KMS-11 (cell line): ENCODE data around the gene B9D2.

Source experiments
- H2AFZ ChIP-seq: fragments of 200-600 bp; sonication (generic); 2 replicates; pipeline ENCODE4 v1.6.1; 2016; ENCODE audit warnings: antibody characterized with exemption, mixed run types, low read depth
- H3K27ac ChIP-seq: fragments of 200-600 bp; sonication (generic); 2 replicates; pipeline ENCODE4 v1.6.1; 2016; ENCODE audit warnings: mild to moderate bottlenecking, mixed run types
- H3K27me3 ChIP-seq: fragments of 200-600 bp; sonication (generic); 2 replicates; pipeline ENCODE4 v1.6.1; 2017; ENCODE audit warnings: mild to moderate bottlenecking, low read depth, mixed run types, moderate library complexity; ENCODE audit not compliant: insufficient read depth
- H3K36me3 ChIP-seq: fragments of 200-600 bp; sonication (generic); 2 replicates; pipeline ENCODE4 v1.6.1; 2017; ENCODE audit warnings: mild to moderate bottlenecking, mixed run types; ENCODE audit not compliant: insufficient read depth
- H3K4me1 ChIP-seq: fragments of 200-600 bp; sonication (generic); 2 replicates; pipeline ENCODE4 v1.6.1; 2016; ENCODE audit warnings: mild to moderate bottlenecking, low read depth, mixed run types; ENCODE audit not compliant: poor library complexity, severe bottlenecking
- H3K4me2 ChIP-seq: fragments of 200-600 bp; sonication (generic); 2 replicates; pipeline ENCODE4 v1.7.0; 2016; ENCODE audit warnings: mild to moderate bottlenecking, mixed run types
- H3K4me3 ChIP-seq: fragments of 200-600 bp; sonication (generic); IDR thresholded peaks from 2 replicates; pipeline ENCODE4 v1.6.1; 2017; ENCODE audit warnings: low read depth, low read length, mixed read lengths; ENCODE audit not compliant: insufficient read depth
- H3K79me2 ChIP-seq: fragments of 200-600 bp; sonication (generic); 2 replicates; pipeline ENCODE4 v1.6.1; 2016; ENCODE audit warnings: low read depth, mixed run types; ENCODE audit not compliant: insufficient read depth
- H3K9ac ChIP-seq: fragments of 200-600 bp; sonication (generic); 2 replicates; pipeline ENCODE4 v1.6.1; 2016; ENCODE audit warnings: mild to moderate bottlenecking, mixed run types
- H4K20me1 ChIP-seq: fragments of 200-600 bp; sonication (generic); 2 replicates; pipeline ENCODE4 v1.6.1; 2016; ENCODE audit warnings: mild to moderate bottlenecking, mixed run types; ENCODE audit not compliant: insufficient read depth
- CTCF ChIP-seq: fragments of 200-600 bp; sonication (generic); conservative IDR thresholded peaks from 2 replicates; pipeline ENCODE4 v1.6.1; 2017; ENCODE audit warnings: low read depth, mild to moderate bottlenecking, antibody characterized with exemption, low read length, moderate library complexity, mixed read lengths

The B9D2 gene

GRCh38 chr19:41310033-41310831 is 53.7 kb downstream of the B9D2 start, which contains the start of gene CCDC97:
Gene CCDC97, plus strand, starts transcription at chr19:41310172. Its CDS starts 139 bp downstream, at chr19:41310311.
- Histone ChIP-seq H3K4me3 (peak within 1 kb of the TSS; percentile 38), H3K9ac (peak within 1 kb of the TSS; percentile 90), H3K79me2 (peaks cover 30% of the 10 kb centered on the region), H3K27ac (peak within 1 kb of the TSS; percentile 95), H3K36me3 (no peaks in the 10 kb centered on the region; the same call in 1 of the 2 replicates), H2AFZ (peak within 1 kb of the TSS; percentile 70), H3K4me2 (peak within 1 kb of the TSS; percentile 89), H3K27me3 (no peaks in the 10 kb centered on the region), H4K20me1 (no peaks in the 10 kb centered on the region), H3K4me1 (peaks cover 46% of the 10 kb centered on the region)
- no peak for TF ChIP-seq CTCF

- Histone ChIP-seq H4K20me1 (no peaks in the 10 kb centered on the region), H3K27me3 (no peaks in the 10 kb centered on the region), H3K79me2 (peaks cover 24% of the 10 kb centered on the region), H3K4me1 (peaks cover 51% of the 10 kb centered on the region), H3K27ac (peak overlapping the region; percentile 95), H2AFZ (peak overlapping the region; percentile 70), H3K4me2 (peak overlapping the region; percentile 66), H3K9ac (peak overlapping the region; percentile 90), H3K4me3 (no peak overlapping the region), H3K36me3 (no peaks in the 10 kb centered on the region; the same call in 1 of the 2 replicates)
- TF ChIP-seq CTCF, result no peak
These were observed 54.5 kb downstream of the B9D2 start for GRCh38 chr19:41309180-41310032.

GRCh38 chr19:41308450-41309179 is 55.3 kb downstream of the B9D2 start:
- Histone ChIP-seq H3K4me1 (peaks cover 52% of the 10 kb centered on the region), H3K79me2 (peaks cover 24% of the 10 kb centered on the region), H3K4me2 (peak overlapping the region; percentile 79; the same call in 1 of the 2 replicates), H3K27me3 (no peaks in the 10 kb centered on the region), H3K4me3 (no peak overlapping the region), H2AFZ (no peak overlapping the region), H3K9ac (peak overlapping the region; percentile 58), H3K36me3 (peaks cover 8% of the 10 kb centered on the region; the same call in 1 of the 2 replicates), H3K27ac (peak overlapping the region; percentile 95), H4K20me1 (no peaks in the 10 kb centered on the region)
- TF ChIP-seq CTCF, result peak; percentile 98

GRCh38 chr19:41307954-41308449 is 55.9 kb downstream of the B9D2 start:
- no peak overlapping the region for H3K4me3 ChIP-seq
- H3K36me3 ChIP-seq, result peaks cover 8% of the 10 kb centered on the region; the same call in 1 of the 2 replicates
- TF ChIP-seq CTCF, result no peak
- peak overlapping the region; percentile 58 for H3K9ac ChIP-seq
- H3K27me3 ChIP-seq, result no peaks in the 10 kb centered on the region
- no peaks in the 10 kb centered on the region for H4K20me1 ChIP-seq
- H3K4me1 ChIP-seq, result peaks cover 52% of the 10 kb centered on the region
- no peak overlapping the region for H2AFZ ChIP-seq
- H3K79me2 ChIP-seq, result peaks cover 24% of the 10 kb centered on the region
- peak overlapping the region; percentile 79; the same call in 1 of the 2 replicates for H3K4me2 ChIP-seq
- H3K27ac ChIP-seq, result peak overlapping the region; percentile 95
